HG03103 (cell line): Measurements from ENCODE around the gene IGF1R.

Experiments used
- ATAC-seq: cut with Tn5 transposase; IDR thresholded peaks from one replicate; pipeline ENCODE4 v1.9.1; 2021; ENCODE audit warnings: low read depth; ENCODE audit not compliant: unreplicated experiment

Gene IGF1R

DNA sequence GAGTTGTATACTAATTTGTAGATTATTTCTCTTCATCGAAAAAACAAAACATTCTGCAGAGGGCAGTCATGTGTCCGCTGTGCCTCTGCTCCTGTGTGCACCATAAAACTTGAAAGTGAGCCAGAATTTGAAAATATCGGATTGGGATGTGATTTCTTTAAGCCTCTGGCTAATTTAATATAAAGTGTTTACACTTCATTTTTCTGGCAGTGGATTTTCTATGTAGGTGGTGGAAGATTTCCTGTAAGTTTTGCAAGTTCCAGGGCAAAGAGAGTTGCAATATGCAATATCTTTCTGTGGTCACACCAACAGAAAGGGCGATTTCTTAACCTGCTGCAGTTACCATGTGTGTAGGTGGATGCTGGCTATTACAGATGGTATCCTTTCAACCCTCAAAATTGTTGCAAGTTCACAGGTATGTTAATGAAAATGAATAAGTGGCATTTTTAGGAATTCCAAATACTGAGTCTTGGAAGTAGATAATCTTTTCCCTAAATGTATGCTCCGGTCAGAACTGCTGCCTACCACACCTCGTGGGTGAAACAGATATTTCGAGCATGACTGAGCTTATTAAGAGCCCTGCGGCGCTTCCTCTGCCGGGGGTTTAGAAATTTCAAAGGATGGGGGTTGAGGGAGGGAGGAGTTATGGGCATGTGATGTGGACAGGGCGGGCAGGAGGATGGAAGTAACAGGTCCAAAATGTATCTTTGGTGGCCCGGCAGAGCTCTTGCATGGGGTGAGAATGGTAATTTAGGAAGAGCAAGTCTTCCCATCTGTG, 225.3 kb downstream of the IGF1R start:
- peak; percentile 69 for ATAC-seq

DNA sequence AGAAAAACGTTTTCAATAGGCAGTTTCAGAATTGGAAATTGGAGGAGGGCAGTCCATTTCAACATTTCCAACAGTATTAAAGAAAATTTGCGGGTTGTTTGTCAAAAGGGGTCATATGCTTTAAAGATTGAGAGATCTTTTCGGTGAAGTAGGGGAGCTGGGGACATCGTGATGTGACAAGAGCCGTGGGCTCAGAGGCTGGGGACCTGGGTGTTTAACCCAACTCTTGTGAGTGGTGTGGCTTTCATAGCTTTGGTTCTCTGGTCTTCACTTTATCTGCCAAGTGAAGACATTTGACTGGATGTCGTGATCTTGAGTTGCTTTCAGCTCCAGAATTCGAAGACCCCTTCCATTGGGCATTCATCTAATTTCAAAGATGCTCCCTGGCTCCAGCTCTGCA, 226.0 kb downstream of the IGF1R start:
- no peak for ATAC-seq

DNA sequence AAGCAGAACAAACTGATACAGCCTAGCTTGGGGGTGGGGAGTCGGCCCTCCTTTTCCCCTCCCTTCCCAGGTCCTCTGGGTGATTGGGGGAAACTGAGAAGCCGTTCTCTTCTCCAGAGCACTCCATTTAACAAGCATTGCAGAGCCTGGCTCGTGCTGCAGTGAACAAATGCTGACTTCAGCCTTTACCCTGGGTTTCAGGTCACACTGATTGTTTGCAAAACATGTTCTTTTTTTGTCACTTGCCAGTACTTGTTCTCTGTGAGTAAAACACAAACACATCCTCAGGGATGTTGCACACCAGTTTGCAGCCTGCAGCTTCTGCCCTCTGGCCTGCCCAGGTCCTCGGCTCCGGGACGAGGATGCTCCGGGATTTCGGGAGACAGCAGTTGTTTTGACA, 226.4 kb downstream of the IGF1R start:
- ATAC-seq = no peak

DNA sequence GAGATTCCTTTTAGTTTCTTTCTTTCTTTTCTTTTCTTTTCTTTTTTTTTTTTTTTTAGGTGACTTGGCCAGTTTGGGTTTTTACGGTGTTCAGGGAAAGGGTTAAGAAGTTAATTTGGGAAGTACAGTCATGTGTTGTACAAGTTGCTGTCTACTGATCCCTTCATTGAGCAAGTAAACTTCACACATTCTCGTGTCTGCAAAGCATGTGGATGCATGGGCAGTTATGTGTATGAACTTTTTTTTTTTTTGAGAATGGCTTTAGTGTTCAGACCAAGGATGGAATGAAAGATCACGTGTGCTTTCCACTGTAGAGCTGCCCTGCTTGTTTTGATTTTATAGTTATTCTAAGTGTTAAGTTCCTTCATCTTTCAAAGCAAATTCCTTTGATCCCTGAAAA, 227.0 kb downstream of the IGF1R start:
- ATAC-seq = no peak

DNA sequence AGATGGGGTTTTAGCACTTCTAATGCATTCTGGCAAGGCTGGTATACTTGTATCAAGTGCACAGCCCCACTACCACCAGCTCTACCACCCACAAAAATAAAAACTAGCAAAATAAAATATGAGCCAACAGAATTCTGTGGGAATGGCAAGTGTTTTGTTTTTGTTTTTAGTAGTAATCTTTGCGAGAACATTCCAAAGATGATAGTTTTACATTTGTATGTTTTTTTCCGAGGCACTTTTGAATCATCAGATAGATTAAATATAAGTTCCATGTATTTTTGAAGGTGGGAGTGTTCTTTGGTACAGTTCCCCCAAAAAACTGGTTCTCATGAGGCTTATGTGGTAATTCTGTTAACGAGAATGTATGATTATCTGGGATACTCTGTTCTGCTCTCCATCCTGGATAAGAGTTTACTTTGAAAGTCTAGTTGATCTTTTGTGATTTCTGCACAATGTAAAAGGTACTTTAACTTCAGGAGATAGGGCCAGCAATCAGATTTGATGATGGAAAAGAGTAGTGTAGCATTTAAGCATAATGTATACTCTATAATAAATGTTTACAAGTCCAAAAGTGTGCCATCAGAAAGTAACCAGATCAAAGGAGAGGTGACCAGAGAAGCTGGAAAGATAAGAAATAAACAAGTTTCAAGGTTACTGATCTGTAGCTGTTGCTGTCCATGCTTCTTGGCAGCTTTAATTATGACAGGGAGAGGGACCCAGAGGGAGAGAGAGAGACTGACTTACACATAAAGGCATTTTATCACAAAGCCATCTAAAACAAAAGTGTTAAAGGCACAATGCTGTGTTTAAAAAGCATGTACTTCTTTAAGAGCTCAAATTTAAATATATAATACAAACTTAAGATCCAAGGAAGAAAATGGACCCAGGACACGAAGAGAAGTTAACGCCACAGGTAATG, 228.4 kb downstream of the IGF1R start:
- ATAC-seq = no peak

DNA sequence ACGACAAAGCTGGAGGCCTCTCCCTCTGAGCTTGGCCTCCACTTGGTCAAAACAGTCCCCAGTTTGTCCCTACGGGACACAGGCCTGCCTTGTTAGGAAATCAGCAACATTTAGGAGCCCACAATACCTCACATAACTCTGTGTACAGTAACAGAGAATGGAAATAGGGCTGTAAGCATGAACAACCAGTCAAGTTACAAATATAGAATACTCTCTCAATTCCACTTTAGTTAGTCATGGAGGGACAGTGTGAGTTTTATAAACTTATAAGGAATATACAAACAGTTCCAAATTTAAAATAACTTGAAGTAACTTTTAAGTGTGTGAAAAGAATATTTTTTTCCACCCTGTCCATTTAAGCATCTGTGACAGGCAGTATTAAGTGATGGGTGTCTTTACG, 229.8 kb downstream of the IGF1R start:
- no peak for ATAC-seq

DNA sequence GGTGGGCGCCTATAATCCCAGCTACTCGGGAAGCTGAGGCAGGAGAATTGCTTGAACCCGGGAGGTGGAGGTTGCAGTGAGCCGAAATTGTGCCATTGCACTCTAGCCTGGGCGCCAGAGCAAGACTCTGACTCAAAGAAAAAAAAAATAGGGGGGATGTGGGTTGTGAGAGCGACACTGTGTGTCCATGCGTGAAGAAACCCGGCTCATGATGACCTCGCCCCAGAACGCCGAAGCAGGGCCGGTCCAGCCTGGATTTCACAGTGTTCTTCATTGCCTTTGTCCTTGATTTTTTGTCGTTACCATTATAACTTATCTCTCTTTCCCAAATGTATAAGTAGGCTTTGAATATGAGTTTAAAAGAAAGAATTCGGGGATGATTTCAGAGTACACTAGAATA, 230.5 kb downstream of the IGF1R start:
- no peak for ATAC-seq

DNA sequence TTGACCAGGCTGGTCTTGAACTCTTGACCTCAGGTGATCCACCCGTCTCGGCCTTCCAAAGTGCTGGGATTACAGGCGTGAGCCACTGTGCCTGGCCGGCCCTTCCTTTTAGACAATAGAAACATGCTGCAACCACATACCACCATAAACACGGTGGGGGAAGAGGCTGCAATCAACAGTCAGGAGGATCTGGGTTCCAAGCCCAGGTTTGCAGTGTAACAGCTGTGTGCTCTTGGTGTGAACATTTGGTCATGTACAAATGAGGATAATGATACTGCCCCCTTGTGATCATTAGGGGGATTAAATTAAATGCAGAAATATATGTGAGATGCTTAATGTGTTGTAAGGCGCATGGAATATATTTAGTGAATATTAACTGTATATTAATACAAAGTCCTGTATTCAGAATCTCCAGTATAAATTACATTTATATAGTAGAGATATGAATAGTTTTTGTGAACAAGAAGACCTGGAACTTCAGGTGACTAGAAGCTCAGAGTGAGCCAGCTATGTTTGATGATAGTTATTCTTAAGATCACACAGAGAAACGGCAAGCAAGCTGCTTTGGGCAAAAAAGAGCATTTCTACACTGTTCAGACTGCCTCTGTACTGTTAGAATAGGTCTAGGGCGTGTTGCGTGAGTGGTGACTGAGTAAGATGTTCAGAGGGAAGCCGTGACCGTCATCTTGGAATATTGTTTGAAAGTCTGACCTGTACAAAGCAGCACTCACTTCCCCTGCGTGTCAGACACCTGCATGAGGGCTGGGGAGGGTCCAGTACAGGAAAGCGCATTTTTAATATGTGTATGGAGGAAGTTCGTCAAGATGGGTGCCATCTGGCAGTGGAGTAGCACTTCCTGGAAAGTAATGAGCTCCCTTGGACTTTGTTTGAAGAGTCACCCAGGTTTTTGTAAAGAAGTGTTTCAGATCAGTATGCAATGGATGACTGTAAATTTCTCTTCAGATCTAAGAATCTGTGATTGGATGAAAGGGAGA, 233.5 kb downstream of the IGF1R start:
- ATAC-seq = no peak

DNA sequence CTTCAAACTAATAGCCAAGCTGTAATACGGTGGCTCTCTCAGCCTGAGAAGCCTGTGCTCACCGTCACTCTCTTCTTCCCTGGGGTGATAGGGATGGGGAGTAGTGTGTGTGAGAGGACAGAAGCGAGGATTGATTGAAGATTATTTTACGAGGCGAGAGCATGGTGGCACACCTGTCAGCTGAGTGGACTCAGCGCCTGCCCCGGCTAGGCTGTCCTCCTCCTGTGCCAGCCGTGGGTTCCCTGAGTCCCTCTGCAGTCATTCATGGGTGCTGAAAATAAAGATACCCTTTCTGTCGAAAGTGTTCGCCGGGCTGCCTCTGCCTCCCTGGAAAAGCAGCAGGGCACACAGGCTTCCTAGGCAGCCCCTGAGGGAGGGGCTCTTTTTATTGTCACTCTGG, 235.1 kb downstream of the IGF1R start:
- no peak for ATAC-seq

DNA sequence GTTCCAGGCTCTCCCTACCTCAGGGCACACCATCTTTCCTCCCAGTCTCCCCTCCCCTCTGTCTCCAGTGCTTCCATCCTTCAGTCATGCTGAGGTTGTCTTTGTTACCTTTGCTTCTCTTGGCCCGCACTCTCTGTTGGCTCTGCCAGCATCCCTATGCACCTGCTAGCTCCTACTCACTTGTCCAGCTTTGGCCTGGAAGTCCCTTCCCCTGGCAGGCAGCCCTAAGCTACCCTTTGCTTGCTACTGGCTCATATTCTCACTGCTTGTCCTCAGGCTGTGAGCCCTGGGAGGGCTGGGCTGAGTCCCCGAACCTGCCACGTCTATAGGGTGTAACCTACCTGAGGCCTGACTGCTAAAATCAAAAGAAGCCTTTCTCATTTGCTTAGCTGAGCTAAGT, 236.6 kb downstream of the IGF1R start:
- ATAC-seq = no peak

DNA sequence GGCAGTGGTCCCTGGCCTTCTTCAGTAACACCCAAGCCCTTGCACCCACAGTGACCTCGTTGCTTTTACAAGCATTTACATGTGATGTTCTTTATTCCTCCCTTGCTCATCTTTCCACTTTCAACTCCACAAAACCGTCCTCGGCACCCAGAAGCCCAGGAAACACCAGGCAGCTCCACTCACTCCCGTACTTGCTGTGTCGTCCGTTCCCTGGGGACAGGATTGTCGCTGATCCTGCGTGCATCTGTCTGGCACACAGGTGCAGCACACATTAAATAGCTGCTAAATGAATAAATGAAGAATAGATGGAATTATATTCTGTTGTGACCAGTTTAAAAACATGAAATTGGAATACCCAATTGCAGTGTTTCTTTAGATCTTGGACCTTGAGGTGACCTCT, 239.6 kb downstream of the IGF1R start:
- no peak for ATAC-seq

DNA sequence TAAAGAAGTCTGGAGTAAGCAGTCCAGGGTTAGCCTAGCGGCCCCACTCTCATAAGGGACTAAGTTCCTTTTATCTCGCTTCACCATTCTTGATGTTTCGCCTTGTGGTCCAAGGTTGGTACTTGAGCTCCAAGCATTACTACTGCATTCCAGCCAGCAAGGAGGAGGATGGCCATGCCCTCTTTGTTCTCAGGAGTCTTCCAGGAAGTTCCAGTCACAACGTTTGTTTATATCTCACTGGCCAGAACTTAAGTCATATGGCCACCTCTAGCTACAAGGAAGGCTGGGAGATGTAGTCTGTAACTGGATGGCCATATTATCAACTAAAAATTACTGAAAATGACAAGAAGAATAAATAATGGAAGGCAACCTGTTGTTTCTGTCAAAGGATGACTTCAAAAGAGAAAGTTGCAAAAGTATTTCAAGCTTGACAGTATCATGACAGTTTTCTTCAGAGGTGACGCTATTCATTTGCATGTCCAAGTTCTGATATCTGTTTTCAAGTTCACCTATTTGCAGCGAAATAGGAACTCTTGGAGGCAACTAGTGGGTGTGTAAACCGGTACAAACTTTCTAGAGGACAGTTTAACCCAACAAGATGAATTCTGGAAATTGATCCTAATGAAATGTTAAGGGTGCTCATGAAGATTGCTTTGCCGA, 240.6 kb downstream of the IGF1R start:
- ATAC-seq = no peak

DNA sequence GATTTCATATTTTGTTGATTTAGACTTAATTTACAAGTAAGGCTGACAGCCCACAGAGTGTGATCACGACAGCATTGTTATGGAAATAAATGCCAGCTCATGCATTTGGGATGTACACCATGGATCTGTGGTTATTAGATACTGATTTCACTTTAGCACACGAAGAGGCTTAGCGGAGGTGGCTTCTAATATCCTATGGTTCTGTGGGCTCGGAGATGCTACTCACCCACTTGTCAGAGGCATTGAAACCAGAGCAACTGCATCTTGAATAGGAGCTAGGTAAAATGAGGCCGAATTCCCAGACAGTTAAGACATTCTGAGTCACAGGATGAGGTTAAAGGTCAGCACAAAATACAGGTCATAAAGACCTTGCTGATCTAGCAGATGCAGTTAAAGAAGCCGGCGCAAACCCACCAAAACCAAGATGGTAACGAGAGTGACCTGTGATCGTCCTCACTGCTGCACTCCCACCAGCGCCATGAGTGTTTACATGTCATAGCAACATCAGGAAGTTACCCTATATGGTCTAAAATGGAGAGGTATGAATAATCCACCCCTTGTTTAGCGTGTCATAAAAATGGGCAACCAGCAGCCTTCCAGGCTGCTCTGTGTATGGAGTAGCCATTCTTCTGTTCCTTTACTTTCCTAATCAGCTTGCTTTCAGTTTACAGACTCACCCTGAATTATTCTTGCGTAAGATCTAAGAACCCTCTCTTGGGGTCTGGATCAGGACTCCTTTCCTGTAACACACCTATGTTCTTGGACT, 241.8 kb downstream of the IGF1R start:
- no peak for ATAC-seq

DNA sequence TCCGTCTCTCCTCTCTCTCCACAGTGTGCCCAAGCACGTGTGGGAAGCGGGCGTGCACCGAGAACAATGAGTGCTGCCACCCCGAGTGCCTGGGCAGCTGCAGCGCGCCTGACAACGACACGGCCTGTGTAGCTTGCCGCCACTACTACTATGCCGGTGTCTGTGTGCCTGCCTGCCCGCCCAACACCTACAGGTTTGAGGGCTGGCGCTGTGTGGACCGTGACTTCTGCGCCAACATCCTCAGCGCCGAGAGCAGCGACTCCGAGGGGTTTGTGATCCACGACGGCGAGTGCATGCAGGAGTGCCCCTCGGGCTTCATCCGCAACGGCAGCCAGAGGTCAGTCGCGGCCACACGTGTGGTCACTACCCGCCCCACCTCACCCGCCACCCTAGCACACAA, 243.0 kb downstream of the IGF1R start:
- ATAC-seq = no peak

DNA sequence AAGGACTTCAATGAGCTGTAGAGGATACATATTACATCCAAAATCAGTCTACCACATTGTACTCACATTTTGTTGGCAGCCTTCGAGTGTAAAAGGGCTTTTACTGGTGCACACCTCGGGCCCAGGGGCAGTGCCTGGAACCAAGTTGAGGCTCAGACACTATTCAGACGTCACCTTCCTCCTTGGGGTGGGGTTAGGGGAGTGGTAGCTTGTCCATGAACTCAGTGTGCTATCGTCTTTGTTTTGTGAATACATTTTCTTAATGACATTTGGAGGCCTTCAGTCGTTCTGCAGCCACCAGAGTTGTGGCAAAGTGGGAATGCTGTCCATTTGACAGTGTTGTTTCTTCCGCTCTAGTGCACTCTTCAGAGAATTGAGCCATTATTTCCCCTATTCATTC, 245.1 kb downstream of the IGF1R start:
- ATAC-seq = no peak

DNA sequence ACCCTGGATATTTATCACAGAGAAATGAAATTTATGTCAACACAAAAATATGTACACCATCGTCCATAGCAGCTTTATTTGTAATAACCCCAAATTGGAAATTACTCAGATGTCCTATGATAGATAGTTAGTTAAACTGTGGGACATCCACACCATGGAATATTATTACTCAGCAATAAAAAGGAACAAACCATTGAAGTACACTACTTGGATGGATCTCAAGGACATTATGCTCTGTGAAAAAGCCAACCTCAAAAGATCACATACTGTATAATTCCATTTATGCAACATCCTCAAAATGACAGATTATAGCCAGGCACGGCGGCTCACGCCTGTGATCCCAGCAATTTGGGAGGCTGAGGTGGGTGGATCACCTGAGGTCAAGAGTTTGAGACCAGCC, 246.0 kb downstream of the IGF1R start:
- ATAC-seq = no peak

DNA sequence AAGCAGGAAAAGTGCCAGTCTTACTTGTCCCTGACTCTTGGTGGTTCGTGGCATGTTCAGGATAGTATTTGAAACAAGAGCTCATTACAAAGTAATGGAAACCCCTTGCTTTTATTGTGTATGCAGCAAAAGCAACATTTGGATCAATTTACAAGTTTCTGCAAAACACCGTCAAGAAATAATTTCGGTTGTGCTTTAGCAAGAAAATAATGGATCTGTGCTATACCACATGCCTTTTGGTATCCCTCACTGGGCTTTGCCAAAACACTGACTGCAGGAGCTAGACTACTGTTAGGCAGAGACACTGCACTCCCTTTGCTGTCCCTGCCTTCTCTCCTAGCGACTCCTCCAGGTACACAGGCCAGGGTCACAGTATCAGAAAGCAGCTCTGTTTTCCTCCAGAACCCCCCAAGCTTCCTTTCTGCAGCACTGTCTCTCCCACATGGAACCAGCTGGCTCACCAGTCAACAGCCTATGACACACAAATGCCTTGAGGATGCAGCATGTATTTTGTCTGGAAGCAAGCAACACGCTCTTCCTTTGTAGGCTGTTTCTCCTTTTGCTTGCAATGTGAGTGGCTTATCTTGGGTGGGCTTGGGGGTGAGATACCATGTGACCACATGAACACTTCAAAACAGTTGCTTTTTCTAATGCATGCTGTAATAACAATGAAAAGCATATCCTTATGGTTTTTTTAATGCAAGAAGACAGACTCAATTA, 247.8 kb downstream of the IGF1R start:
- ATAC-seq = no peak

DNA sequence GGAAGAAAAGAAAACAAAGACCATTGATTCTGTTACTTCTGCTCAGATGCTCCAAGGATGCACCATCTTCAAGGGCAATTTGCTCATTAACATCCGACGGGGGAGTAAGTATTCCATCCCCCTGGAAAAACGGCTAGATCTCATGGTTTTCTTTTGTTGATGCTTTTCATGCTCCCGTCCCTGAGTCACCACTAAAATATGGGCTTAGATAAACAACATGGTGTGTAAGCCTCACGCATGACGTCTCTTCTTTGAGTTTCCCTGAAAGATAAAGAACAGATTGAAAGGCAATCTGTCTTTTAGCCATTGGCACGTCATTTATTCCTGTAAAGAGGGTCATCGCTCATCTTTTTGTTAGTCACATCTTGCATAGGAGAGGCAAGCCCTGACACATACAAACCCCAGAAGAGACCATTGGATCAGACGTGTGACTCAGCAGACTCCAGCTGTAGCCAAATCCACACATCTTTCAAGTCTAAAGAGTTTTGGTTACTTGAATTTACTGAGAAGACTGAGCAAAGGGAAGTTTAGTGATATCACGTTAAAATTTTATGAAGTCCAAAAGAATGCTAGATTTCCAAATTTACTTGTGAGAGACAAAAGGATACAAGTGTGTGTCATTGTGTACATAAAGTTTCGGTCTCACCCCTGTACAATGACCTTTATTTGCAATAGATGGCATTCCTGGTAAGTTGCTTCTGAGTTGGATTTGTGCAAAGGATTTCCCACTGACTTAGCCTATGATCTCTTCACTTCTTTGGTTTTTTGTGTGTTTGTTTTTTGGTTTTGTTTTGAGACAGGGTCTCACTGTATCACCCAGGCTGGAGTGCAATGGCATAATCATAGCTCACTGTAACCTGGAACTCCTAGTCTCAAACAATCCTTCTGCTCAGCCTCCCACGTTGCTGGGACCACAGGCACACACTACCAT, 248.7 kb downstream of the IGF1R start:
- ATAC-seq = no peak
